Islet precursor cell (in vitro differentiated cells): ENCODE results near the gene TNIK.
"Not testable (repeated sequence)": the region's sequence is repeated elsewhere in the genome, so short reads cannot be mapped to it uniquely, and the experiment has no call there.

Experiments
- DNase-seq: peaks from one replicate; pipeline ENCODE4 v3.0.0-alpha.2; 2018

The TNIK gene

DNA sequence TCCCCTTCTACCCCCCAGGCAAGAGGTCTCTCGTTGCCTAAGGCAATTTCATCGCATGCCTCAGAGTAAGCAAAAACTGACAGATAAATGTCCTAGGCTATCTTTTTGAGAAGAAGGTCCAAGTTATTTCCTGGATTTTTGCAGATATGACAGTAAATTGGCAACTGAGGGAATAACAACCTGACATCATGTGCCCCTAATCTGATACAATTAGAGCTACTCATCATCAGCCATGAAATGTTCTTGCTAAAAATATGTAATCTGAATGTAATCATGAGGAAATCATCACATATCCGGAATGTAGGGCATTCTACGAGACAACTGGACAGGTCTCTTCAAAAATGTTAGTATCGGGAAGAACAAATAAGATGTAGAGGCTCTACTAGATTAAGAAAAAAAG is 44.1 kb downstream of the TNIK start:
- DNase-seq: no peak

DNA sequence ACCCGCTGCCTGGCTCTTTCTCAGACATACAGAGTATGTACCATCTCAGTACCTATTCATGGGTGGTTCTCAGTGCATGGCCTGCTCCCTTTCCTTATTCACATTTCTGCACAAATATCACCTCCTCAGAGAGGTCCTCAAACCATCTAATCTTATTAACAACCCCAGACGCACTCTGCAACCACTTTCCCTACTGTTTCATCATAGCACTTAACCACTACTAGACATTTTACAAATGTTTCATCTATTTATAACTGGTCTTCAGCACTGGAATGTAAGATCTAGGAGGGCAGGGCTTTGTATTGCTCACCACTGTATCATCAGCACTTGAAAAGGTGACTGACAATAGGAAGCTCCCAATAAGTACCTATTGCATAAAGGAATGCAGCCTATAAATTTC is 45.1 kb downstream of the TNIK start:
- DNase-seq: no peak

DNA sequence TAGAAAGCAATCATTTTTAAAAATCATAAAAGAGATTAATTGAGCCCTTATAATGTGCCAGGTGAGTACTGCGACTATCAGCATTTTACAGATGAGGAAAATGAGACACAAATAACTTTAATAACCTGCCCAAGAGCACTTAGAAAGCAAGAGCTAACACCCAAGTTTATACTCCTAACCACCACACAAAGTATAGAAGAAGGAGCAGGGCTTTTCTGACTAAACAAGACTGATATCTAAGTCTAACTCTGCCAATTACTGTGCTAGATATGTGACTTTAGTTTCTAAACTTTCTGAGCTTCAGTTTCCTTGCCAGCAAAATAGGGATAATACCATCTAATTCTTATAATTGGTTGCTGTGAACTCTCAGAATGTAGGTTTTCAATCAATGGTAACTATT is 47.7 kb downstream of the TNIK start:
- DNase-seq: no peak

DNA sequence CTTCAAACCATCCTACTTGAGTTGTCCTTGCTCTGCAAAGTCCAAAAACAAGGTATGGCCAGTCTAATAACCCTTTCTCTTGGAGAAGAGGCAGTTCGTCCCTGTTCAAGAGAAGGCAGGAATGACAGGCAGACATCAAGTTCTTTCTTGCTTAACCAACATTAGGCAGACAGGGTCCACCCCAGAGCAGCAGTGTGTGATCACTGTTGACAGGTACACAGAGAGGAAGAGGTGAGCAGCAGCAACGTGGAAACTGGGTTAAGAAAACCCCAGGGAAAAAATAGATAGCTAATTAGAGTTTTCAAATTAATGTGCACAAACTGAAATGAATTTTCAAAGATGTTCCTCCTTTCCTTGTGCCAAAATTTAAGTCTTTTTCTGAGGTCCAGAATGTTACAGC is 48.2 kb downstream of the TNIK start:
- no peak for DNase-seq

DNA sequence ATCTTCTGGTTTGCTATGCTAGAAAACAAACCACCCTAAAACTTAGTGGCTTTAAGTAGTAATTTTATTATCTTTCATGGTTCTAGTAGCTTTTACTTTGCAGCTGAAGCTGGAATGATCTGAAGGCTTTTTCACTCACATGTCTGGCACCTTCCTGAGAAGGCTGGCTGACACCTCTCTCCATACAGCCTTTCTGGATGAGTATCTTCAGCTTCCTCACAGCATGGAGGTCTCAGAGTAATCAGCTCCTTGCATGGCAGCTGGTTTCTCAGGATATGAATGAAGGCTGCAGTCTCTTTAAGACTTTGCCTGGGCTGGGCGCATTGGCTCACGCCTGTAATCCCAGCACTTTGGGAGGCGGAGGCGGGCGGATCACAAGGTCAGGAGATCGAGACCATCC is 50.0 kb downstream of the TNIK start:
- no peak for DNase-seq

DNA sequence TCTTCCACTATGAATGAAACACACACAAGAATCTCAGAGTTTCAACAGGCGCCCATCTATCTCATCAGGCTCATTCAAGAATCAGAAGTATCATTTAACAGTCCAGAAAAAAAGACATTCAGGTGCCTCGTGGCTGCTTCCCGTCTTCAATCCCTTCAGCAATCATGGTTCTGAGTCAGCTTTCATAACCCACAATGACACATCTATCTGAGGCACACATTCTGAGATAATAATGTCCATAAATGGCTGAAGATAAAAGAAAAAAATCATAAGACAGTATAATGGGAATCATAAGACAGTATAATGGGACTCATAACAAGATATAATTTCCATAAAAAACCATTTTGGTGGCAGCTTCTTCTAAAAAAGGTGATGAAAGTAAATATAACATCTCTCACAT is 52.4 kb downstream of the TNIK start:
- DNase-seq: no peak

DNA sequence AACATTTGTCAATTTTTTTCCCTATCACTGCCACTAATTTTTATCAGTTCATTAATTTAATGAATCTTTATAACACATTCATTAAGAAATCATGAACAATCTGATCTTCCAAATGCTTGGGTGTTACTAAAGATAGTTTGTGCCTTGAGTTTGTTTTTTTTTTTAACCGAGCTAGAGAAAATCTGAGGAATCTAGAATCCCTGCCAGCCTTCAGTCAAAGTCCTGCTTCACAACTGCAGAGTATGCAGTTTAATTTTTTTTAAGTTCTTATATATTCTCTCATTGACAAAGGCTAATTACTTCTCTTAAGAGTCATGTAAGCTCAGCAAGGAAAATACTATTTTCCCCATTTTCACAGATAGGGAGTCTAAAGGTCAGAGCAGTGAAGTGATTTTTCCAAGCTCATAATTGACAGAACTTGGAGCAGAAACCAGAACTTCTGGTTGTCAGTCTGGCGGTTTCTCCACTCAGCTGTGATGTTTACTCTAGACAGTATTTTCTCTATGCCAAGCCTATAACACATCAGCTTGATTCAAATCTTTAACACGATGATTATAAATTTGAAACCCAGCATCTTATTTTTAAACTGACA is 55.7 kb downstream of the TNIK start:
- no peak for DNase-seq

DNA sequence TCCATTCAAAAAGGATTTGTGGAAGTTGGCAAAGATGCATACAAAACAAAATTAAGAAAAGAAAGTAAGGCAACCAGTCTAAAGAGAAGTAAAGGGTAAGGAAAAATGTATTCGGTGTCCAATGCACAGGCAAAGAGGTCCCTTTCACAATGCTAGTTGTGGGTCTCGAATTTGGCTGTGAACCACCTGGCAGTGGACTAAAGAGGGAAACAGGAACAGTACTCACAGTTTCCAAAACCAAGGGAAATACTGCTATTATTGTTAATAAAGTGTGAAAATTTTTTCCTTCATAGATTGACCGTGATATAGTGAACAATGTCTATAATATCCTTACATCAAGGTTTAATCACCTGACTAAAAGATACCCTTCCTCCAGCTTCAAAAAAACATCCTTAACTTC is 57.9 kb downstream of the TNIK start:
- DNase-seq: no peak

DNA sequence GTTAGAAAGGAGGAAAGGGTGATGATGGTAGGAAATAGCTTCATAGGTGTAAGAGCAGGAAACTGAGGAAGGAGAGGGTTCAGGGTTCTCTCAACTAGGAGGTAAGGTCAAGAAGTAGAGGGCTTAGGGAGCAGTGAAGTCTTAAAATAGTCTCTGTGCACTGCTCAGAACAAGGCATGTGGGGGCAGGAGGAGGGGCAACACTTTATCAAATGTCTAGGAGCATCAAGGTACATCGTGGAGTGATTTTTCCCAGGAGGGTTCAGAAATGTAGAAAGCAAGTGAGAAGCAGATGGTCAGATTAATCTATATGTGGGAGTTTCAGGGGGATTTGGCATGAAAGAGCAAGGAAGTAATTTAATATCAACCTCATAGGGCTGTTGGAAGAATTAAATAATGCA is 58.8 kb downstream of the TNIK start:
- DNase-seq: no peak

DNA sequence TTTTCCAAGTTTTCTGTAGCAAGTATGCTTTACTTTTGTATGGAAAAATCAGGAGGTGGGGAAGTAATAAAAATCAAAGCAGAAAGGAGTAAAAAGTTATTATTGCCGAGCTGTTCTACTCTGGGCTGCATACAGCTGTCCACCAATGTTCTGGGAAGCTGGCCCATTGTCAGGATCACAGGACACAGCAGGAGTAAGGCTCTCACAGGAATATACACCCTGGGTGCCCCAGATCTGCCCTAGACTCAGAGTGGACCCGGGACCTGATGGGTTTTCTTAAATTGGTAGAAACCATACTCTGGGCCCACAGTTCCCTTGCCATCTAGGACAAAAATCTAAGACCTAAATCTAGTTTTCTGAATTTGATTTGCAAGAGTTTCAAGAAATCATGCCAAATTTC is 60.4 kb downstream of the TNIK start:
- DNase-seq: no peak

DNA sequence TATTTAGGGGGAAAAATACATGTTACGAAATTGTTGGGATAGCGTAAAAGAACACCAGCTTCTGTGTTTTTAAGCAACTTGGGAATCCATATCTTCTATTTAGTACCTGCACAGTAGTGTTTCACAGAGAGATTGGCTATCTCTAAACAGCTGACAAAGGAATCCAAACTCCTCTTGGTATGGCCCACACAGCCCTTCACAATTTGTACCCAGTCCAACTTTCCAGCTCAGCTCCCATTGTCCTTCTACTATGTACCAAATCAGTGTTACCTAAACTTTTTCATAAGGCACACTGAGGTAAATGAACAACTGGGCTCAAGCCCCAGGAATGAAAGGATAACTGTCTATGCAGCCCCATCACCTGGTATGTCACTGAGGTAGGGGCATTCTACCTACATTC is 61.9 kb downstream of the TNIK start:
- DNase-seq: no peak

DNA sequence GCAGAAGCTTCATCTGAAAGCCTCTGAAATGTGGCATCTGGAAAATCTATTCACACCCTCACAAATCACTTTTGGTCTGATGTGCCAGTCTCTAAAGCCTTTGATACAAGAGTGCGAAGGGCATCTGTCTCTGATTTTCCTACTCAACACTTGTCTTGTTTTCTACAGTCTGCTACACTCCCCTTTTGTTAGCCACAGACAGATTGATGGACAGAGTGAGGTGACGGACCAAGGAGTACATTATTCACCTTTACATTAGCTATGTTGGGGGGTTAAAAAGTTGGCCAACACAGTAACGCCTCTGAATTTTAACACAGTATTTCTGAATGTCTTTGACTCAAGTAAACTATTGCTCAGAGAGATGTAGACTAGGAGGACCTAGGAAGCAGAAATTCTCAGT is 63.1 kb downstream of the TNIK start:
- DNase-seq: no peak

DNA sequence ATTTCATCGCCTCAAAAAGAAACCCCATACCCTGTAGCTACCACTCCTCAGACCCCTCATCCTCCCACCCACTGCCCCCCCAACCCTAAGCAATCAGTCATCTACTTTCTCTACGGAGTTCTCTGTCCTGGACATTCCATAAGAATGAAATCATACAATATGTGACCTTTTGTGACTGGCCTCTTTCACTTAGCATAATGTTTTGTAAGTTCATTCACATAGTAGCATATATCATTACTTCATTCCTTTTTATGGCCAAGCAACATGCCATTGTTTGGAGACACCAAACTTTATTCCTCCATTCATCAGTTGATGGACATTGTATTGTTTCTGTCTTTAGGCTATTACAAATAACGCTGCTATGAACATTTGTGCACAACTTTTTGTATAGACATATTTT is 64.2 kb downstream of the TNIK start:
- DNase-seq: no peak

DNA sequence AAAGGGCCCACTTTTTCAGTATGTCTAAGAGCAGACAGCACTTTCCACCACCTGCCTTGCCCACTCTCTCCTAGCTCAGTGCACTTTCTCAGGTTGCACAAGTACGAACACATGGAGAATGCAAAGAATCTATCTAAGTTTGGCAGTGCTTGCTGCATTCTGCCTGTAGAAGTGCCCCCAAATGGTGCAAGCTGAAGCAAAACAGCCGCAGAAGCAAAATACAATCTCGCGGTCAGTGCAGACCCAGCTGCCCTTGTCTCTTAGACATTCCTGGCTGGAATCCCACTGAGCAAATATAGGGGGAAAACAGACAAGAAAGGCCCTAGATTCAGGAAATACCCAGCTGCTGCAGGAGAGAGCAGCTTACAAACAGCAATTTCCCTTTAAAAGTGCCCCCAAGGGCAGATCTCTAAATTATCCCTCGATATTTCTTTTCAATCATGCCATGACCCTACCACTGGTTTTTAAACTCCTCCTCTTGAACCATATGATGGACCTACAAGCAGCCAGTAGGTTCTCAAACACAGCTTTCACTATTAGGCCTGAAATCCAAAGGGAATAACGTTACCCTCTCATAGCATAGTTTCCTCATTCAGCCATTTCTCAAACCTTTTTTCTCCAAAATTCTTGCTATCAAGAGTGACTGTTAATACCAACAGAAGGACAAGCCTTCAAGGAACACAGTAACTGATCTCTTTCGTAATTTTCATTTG is 67.0 kb downstream of the TNIK start:
- DNase-seq: peak; percentile 60

DNA sequence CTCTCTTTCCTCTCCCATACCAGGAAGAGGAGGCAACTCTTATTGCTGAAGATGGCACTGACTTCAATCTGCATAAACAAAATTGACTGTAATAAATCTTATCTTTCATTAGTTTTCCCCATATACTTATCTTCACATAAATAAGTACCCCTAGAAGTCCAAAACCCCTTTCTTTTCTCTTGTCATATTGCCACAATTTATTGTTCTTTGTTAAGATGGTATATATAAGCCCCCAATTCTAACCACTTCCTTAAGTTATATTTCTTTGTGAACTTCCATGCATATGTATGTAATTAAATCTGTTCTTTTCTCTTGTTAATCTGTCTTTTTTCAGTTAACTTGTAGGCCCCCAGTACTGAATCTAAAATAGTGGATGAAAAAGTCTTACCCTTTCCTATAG is 68.8 kb downstream of the TNIK start:
- DNase-seq: no peak

DNA sequence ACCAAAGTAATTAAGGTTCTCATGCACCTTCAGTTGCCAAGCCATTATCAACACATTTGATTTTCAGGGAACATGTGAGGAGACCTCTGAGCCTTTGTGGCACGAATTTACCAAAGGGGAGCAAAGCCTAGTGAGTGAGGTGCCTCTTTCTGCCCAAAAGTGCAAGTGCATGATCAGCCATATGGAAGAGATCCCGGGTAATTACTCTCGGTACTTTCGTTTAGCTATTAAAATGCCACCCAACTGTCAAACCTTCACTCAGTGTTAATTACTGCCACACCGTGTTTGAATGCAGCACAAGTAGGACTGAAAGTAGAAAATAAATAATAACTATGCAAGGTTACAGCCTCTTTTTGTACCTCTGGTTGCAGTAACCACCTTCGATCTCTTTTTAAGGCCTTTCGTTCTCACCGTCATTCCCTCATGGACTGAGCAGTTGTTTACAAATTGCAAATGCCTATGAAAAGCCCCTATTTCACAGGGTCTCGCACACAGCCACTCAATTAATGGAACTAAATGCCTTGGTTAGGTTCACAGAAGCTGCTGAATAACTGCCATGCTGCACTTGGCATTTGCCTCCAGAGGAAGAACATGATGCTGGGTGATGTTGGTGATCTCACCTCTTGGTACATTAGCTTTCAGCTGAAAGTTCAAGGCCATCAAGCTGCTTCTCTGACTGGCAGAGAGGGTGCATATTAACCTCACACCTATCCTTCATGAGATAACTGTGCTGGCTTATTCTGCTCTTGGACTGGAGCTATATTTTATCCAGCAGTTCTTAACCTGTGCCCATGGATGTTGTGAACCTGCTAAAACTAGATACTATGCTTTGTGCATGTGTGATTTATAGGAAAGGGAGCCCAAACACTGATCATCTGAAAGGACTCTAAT is 69.9 kb downstream of the TNIK start:
- DNase-seq: no peak

DNA sequence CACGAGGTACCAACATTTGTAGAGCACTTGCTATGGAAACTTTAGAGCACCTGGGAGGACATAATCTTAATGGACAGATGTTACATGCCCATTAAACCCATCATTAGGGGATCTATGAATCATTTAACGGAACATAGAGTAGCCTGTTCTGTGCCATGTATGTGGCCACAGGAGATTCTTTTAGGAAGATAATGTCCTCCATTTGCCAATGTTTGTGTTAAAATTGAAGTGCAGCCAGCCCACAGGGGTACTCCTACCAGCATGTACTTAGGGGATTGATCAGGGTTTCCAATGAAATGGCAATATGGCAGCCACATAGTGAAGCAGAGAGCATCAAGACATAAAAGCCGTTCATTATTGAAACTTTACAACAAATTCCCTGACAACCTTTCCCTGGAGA is 70.7 kb downstream of the TNIK start:
- no peak for DNase-seq

DNA sequence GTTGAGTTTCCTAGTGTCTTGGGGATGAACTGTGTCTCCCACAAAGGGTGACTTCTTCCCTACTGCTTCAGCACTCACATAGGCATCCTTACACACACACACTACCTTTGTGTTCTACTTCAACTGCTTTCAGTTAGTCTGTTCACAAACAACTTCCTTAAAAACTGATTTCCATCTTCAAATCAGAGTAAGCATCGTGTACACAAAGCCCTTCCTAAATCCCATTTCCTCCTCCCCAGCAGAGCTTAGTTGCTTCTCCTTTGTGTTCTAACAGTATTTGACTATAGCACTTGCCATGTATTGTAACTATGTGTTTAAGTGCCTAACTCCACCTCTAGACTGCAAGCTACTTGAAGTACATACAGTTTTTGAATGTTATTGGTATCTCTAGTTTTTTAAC is 71.7 kb downstream of the TNIK start:
- no peak for DNase-seq

DNA sequence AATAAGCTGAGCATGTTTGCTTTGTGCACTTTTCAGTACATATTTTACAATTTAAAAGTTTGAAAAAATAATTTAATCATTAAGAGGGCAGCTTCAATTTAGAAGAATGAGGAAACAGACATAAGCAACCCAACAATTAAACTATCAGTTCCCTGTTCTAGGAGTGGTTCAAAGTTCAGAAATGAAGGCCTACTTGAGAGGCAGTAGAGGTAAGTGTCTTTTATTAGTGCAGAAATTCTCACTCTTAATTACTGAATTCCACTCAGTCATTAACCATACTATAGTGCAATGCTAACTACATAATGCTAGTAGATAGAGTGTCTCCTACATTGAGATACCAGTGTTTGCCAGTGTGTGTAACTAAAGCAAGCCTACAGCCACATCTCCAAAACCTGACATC is 73.1 kb downstream of the TNIK start:
- no peak for DNase-seq

DNA sequence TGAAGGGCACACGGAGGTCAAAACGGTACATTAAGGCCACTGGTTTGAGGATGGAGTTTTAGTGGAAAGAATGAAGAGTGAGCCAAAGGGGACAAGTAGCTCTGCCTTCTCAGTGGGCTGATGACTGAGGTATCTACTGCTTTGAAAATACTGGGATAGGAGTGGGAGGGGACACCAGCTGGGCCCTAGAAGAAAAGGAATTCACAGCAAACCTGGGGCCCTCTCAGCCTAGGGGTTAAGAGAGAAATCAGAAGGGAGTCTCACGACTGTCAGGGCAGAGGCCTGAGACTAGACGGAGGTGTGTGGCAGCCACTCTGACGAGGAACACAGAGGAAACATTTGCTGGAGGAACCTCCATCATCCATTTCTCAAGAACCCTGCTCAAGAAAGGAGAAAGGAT is 75.1 kb downstream of the TNIK start:
- no peak for DNase-seq

DNA sequence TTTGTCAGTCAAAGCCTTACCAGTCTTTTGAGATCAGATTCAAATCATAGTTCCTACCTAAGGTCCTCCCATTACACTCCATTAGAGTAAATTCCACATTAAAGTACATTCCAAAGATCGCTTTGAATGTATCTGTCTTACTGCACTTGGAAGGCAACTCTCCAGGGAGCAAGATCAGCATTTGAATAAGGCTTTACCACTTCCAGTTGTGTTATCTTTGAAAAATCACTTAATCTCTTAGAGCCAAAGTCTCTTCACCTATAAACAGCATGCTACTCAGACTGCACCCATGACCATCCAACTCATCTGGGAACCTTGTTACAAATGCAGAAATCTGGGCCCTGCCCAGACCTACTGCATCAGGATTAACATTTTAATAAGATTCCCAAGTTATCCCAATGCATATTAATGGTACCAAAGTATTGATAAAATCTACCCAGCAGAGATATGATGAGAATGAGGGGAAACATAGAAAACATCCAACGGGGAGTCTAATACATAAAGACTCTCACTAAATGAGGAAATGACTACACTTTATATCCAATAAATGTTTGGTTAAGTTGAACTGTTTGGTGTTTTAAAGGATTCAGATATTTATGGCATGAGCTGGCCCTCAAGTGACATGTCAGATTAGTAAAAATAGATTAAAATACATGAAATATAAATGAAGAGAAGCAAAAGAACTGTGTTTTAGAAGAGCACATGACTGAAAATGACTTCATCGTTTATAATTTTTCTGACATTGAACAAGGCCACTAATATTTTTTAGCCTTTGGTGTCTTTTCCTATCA is 75.9 kb downstream of the TNIK start:
- DNase-seq: no peak

DNA sequence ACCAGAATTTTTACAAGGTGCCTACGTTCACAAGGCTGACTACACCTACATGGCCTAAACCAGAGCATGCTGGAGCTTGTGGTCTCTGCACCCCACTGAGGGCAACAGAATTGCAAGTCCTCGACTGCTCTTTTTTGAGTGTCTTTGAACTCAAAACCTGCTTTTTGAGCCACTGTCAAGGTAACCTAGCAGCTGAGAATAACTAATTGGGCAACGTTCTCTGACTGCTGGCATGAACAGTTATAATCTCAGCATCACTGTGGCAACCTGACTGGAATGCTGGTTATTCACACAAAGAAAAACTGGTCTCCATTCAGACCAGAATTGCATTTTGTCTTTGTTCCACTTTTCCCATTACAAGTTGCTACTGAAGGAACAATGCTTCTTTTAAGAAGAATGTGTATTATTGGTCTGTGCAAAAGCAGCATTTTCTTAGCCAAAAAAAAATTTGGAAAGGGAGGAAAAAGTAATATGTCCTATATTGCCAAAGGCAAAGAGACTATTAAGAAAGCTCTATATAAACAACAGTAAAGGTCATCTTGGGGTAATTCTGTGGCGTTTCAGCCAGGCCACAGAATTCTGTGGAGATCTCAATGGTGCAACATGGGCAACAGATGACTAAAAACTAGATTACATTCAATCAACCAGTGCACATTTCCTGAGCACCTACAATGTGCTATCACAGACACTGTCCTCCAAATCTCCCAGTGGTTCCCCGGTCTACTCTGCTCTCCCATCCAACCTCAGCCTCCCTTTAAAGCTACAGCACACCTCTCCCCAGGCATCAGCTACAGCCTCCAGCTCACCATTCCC is 76.8 kb downstream of the TNIK start:
- DNase-seq: no peak

DNA sequence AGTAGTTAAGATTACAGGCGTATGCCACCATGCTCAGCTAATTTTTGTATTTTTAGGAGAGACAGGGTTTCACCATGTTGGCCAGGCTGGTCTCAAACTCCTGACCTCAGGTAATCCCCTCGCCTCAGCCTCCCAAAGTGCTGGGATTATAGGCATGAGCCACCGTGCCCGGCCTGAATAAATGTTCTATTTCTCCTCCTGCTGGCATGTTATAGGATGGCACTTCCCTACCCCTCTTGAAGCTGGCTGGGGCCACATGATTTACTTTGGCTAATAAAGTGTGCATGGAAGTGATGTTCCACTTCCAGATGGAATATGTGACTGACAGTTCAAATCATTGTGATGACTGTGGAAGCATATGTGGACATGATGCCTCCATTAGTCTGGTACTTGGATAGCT is 77.9 kb downstream of the TNIK start:
- not testable (repeated sequence) for DNase-seq
